HCT116 (cell line): ENCODE data around the gene ITPKA. TPM values are rescaled to one million over a fixed set of nuclear protein-coding genes. Genes with fewer than 3 reads are reported as not detected.

Source experiments
- ATAC-seq: fragments of 200-7000 bp; cut with Tn5 transposase; 2 replicates; pipeline ENCODE4 v1.9.1; 2020; ENCODE audit warnings: mild to moderate bottlenecking, moderate library complexity
- BruUV-seq: library from RNA; stranded (reverse); fragments of 400-500 nt; replicated peaks from 2 replicates; lab custom pipeline; 2021; lab: Mats Ljungman, UMichigan
- CTCF ChIA-PET: fragments of 300-600 bp; sonication (Branson Sonifier 250); formaldehyde crosslinking; loops from one replicate; lab custom pipeline; 2021; ENCODE audit warnings: antibody characterized with exemption; lab: Charles Lee
- POLR2A ChIA-PET: fragments of 300-600, 350-600 bp; sonication (Branson Sonifier 250); formaldehyde crosslinking; loops from one replicate; lab custom pipeline; 2021; ENCODE audit warnings: antibody characterized with exemption; lab: Charles Lee
- RAD21 ChIA-PET, 2 experiments: fragments of 300-600 bp; sonication (Branson Sonifier 250); formaldehyde crosslinking; loops; one replicate each; lab custom pipeline; 2023; ENCODE audit warnings: low total read pairs in 2 of 2; ENCODE audit not compliant: uncharacterized antibody in 2 of 2, unreplicated experiment in 2 of 2, low non-redundant PET in 1 of 2; lab: Charles Lee
- DNase-seq: peaks from one replicate; pipeline ENCODE4 v3.0.0-alpha.2; 2010; ENCODE audit warnings: low read depth, low spot score
- H2AFZ ChIP-seq: fragments of 200-600 bp; shearing (Covaris generic), sonication (generic); 2 replicates; pipeline ENCODE4 v1.6.1; 2017; ENCODE audit warnings: low read depth, mixed run types, mixed read lengths, antibody characterized with exemption, low read length; ENCODE audit not compliant: poor library complexity, severe bottlenecking
- H3K27ac ChIP-seq: 2 replicates; pipeline ENCODE4 v1.5.1; 2012; ENCODE audit warnings: low read depth, low read length
- H3K27me3 ChIP-seq: fragments of 200-600 bp; sonication (generic); 2 replicates; pipeline ENCODE4 v1.6.1; 2016; ENCODE audit warnings: mixed run types, low read length, mixed read lengths; ENCODE audit not compliant: insufficient read depth
- H3K36me3 ChIP-seq, 2 experiments: fragments of 200-500 bp in 1 of 2; fragments of 200-600 bp in 1 of 2; sonication (Bioruptor generic) in 1 of 2; sonication (generic) in 1 of 2; 2 replicates each; pipeline versions ENCODE4 v1.5.1 to v1.6.1; 2014 to 2016; ENCODE audit warnings: low read length in 2 of 2, inconsistent platforms in 1 of 2, mixed read lengths in 1 of 2, mixed run types in 1 of 2; ENCODE audit not compliant: insufficient read depth in 2 of 2, control insufficient read depth in 1 of 2
- H3K4me1 ChIP-seq, 2 experiments: fragments of 200-600 bp in 1 of 2; sonication (generic) in 1 of 2; 2 replicates each; pipeline versions ENCODE4 v1.5.1 to v1.6.1; 2012 to 2017; ENCODE audit warnings: low read length in 2 of 2, inconsistent platforms in 1 of 2, mild to moderate bottlenecking in 1 of 2, mixed read lengths in 1 of 2, mixed run types in 1 of 2, moderate library complexity in 1 of 2; ENCODE audit not compliant: insufficient read depth in 2 of 2, control insufficient read depth in 1 of 2
- H3K4me2 ChIP-seq: fragments of 200-600 bp; sonication (generic); 2 replicates; pipeline ENCODE4 v1.6.1; 2017; ENCODE audit warnings: mixed run types, low read length, mixed read lengths
- H3K4me3 ChIP-seq, 2 experiments: fragments of 200-600 bp in 1 of 2; sonication (generic) in 1 of 2; replicated peaks in 1 of 2; 2 replicates each; pipeline ENCODE4 v1.5.1; 2011 to 2016; ENCODE audit warnings: low read length in 2 of 2, control low read depth in 1 of 2, low read depth in 1 of 2, mild to moderate bottlenecking in 1 of 2, mixed read lengths in 1 of 2, mixed run types in 1 of 2
- H3K79me2 ChIP-seq: fragments of 200-600 bp; sonication (generic); 2 replicates; pipeline ENCODE4 v1.6.1; 2017; ENCODE audit warnings: mild to moderate bottlenecking, mixed run types, low read length, moderate library complexity, mixed read lengths; ENCODE audit not compliant: insufficient read depth
- H3K9ac ChIP-seq: fragments of 200-600 bp; sonication (generic); 2 replicates; pipeline ENCODE4 v1.6.1; 2016; ENCODE audit warnings: low read length, mixed read lengths
- H3K9me2 ChIP-seq: fragments of 200-600 bp; sonication (generic), shearing (Covaris generic); 2 replicates; pipeline ENCODE4 v1.6.1; 2017; ENCODE audit warnings: mixed run types, mild to moderate bottlenecking, moderate library complexity; ENCODE audit not compliant: insufficient read depth
- H3K9me3 ChIP-seq, 2 experiments: fragments of 200-500 bp in 1 of 2; fragments of 200-600 bp in 1 of 2; sonication (Bioruptor generic) in 1 of 2; sonication (generic) in 1 of 2; 2 replicates each; pipeline ENCODE4 v1.6.1; 2014 to 2017; ENCODE audit warnings: low read length in 2 of 2, mixed read lengths in 2 of 2, inconsistent platforms in 1 of 2, low read depth in 1 of 2, mild to moderate bottlenecking in 1 of 2, mixed run types in 1 of 2, moderate library complexity in 1 of 2; ENCODE audit not compliant: control insufficient read depth in 1 of 2, insufficient read depth in 1 of 2
- H4K20me1 ChIP-seq: fragments of 200-600 bp; sonication (generic), shearing (Covaris generic); 2 replicates; pipeline ENCODE4 v1.6.1; 2017; ENCODE audit warnings: mixed run types, mild to moderate bottlenecking, moderate library complexity; ENCODE audit not compliant: insufficient read depth
- MAX ChIP-seq: IDR thresholded peaks from 2 replicates; pipeline ENCODE4 v1.6.1; 2012
- SIN3A ChIP-seq: IDR thresholded peaks from 2 replicates; pipeline ENCODE4 v1.6.1; 2012; ENCODE audit warnings: low read depth
- TCF7L2 ChIP-seq: IDR thresholded peaks from 2 replicates; pipeline ENCODE4 v1.7.0; 2011; ENCODE audit warnings: borderline replicate concordance, inconsistent platforms; ENCODE audit not compliant: insufficient read depth, insufficient read length; ENCODE audit errors: extremely low read depth
- ZNF274 ChIP-seq: fragments of 200-500 bp; sonication (Bioruptor generic); IDR thresholded peaks from 2 replicates; pipeline ENCODE4 v1.6.1; 2014; ENCODE audit warnings: mild to moderate bottlenecking, low read depth, low read length, inconsistent platforms
- intact Hi-C: fragments of 100-400 bp; cut with micrococcal nuclease; formaldehyde crosslinking; loops from 2 replicates; pipeline ENCODE4 v1.10.0; 2022
- total RNA-seq: library from RNA; stranded (reverse); gene quantifications from one replicate; pipeline ENCODE4 v1.2.1, GENCODE V29; 2021; ENCODE audit not compliant: unreplicated experiment
- TF ChIP-seq, protein P1 (sequence below): IDR thresholded peaks from 2 replicates; pipeline ENCODE4 v1.6.1; 2011; ENCODE audit warnings: mild to moderate bottlenecking, low read length, moderate library complexity; ENCODE audit not compliant: insufficient replicate concordance; ENCODE audit errors: extremely low read depth

Gene ITPKA
- total RNA-seq, 1 experiment from 2014 or later, result 10.8 TPM

DNA sequence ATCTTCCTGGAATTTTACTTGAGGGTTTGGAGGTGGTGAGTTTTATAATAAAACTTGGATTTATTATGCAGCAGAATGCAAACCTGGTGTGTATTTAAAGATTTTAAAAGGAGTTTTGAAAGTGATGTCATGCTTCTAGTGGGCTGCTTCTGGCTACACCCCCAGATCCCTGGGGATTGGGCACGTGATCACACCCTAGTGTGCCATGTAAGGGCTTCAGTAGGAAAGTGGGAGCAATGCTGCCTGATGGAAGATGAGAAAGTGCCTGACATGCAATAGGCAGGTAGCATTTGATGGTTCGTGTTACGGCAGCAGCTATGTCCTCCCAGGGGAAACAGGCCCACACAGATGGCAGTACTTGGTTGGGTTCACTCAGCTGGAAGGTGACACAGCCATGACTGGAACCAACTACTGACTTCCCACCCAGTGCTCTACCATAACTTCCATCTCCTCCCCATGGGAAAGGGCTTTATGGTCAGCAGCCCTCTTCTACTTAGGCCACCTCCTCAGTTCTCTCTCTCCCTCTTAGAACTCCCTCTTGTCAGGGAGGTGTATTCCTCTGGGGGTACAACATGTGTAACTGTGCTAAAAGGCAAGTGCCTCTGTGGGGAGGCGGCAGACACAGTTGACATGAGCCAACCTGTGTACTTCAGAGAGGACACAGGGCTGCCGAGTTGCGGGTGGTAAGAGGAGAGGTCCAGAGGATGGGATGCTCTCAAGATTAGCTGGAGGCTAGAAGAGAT, 5.6 kb downstream of the ITPKA start (continued):
- TF ChIP-seq, protein P1, sequence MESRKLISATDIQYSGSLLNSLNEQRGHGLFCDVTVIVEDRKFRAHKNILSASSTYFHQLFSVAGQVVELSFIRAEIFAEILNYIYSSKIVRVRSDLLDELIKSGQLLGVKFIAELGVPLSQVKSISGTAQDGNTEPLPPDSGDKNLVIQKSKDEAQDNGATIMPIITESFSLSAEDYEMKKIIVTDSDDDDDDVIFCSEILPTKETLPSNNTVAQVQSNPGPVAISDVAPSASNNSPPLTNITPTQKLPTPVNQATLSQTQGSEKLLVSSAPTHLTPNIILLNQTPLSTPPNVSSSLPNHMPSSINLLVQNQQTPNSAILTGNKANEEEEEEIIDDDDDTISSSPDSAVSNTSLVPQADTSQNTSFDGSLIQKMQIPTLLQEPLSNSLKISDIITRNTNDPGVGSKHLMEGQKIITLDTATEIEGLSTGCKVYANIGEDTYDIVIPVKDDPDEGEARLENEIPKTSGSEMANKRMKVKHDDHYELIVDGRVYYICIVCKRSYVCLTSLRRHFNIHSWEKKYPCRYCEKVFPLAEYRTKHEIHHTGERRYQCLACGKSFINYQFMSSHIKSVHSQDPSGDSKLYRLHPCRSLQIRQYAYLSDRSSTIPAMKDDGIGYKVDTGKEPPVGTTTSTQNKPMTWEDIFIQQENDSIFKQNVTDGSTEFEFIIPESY, result no peak
- TF ChIP-seq ZNF274, result no peak
- no peak for TF ChIP-seq SIN3A
- TF ChIP-seq, all 23 proteins: peak for 0

DNA sequence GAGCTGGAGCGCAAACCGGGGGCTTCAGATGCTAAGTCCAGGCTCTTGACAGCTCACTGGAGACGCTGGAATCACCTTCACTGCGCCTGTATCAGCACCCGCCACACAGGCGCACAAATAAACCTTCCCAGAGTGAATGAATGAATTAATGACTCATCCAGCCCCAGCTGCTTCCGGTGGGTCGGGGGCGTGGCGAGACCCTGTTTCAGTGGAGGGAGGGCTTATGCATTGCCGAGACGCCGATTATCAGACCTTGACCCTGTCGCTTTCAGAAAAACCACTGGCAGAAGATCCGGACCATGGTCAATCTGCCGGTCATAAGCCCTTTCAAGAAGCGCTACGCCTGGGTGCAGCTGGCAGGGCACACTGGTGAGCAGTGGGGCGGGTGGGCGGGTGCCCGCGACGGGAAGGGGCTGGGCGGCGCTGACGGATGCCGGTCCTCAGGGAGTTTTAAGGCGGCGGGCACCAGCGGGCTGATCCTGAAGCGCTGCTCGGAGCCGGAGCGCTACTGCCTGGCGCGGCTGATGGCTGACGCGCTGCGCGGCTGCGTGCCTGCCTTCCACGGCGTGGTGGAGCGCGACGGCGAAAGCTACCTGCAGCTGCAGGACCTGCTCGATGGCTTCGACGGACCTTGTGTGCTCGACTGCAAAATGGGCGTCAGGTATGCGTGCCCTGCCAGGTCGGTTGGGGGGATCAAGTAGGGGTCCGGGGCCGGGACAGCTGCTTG, 7.7 kb downstream of the ITPKA start:
- Histone ChIP-seq H3K9me2 (no peaks in the 10 kb centered on the region), H3K4me2 (no peak overlapping the region), H3K4me1 (no peaks in the 10 kb centered on the region), H3K9me3 (no peaks in the 10 kb centered on the region), H4K20me1 (no peaks in the 10 kb centered on the region), H3K27ac (no peak overlapping the region), H2AFZ (no peak overlapping the region), H3K27me3 (no peaks in the 10 kb centered on the region), H3K9ac (no peak overlapping the region), H3K36me3 (no peaks in the 10 kb centered on the region; a peak in 1 of 4 replicates), H3K79me2 (no peaks in the 10 kb centered on the region), H3K4me3 (no peak overlapping the region)
- no TSS peak for BruUV-seq
- POLR2A ChIA-PET, result no interaction called here
- RAD21 ChIA-PET, result no interaction called here
- CTCF ChIA-PET, result no interaction called here
- TF ChIP-seq MAX, result no peak
- no peak for TF ChIP-seq TCF7L2
- intact Hi-C loops, result no loop called here
- DNase-seq (no peak), ATAC-seq (no peak)
